Measurements from ENCODE around the gene FMN1. TPM values are rescaled to one million over a fixed set of nuclear protein-coding genes. Genes with fewer than 3 reads are reported as not detected.

FMN1 gene
- total and polyA plus RNA-seq, 2 of the 13 experiments (the other 11 are each of a cell fraction or from before 2014, with no cell fraction given) = 0.20 to 0.60 TPM

DNA sequence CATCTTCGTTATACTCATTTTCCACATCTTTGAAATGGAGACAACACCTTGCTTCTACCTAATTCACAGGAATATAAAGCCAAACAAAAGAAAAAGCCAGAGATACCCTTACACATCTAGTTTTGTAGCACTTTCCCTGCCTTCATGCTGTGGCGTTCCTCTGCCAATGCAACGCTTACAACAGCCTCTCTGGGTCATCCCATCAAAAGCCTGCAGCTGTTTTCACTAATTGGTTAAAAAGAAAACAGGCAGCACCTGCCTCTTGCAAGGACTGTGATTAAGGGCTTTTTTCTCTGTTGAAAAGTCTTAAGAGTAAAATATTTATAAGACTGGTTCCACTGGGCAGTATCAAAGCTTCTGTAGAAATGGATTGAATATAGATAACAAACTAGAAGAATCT, 120.3 kb downstream of the FMN1 start:
- H3K36me3 ChIP-seq (replicated peaks in 1 of 2; ENCODE audit: control insufficient read depth in 1 of 2, insufficient read depth in 2 of 2, low read length in 2 of 2) = no peaks in the 10 kb centered on the region
- no peaks in the 10 kb centered on the region for H4K20me1 ChIP-seq (ENCODE audit: insufficient read depth, low read length)
- no peak for DNase-seq (ENCODE audit: low spot score)
- no peak overlapping the region for H3K27ac ChIP-seq (ENCODE audit: extremely low read length, insufficient read depth, low read length)
- no peak overlapping the region for H3K9ac ChIP-seq (ENCODE audit: insufficient read depth, low read depth, low read length)
- intact Hi-C loops (cut with micrococcal nuclease; ENCODE audit: unreplicated experiment) (no loop called here), in situ Hi-C loops (cut with HindIII; ENCODE audit: extremely low pct_ligation_motif_present, low pct_unique_long_range_greater_than_20kb) (no loop called here)
- H3K79me2 ChIP-seq (ENCODE audit: insufficient read depth, low read length) = no peaks in the 10 kb centered on the region
- no peak for ATAC-seq
- POLR2A ChIA-PET = no interaction called here
- no peaks in the 10 kb centered on the region for H3K9me3 ChIP-seq (ENCODE audit: low read length)
- no peak overlapping the region for H3K4me2 ChIP-seq (ENCODE audit: low read depth, low read length)
- TF ChIP-seq GATAD2A (CRISPR knock-in tag; IDR thresholded peaks at IDR 0.05) = no peak
- no peak for TF ChIP-seq BHLHE40 (IDR thresholded peaks at IDR 0.05; ENCODE audit: low read length)
- no peak for TF ChIP-seq XRCC5 (optimal IDR thresholded peaks at IDR 0.05; ENCODE audit: low read length)
- TF ChIP-seq, protein P1, sequence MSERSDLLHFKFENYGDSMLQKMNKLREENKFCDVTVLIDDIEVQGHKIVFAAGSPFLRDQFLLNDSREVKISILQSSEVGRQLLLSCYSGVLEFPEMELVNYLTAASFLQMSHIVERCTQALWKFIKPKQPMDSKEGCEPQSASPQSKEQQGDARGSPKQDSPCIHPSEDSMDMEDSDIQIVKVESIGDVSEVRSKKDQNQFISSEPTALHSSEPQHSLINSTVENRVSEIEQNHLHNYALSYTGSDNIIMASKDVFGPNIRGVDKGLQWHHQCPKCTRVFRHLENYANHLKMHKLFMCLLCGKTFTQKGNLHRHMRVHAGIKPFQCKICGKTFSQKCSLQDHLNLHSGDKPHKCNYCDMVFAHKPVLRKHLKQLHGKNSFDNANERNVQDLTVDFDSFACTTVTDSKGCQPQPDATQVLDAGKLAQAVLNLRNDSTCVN (CRISPR knock-in tag; IDR thresholded peaks at IDR 0.05; ENCODE audit: borderline replicate concordance) = no peak
- no peak for TF ChIP-seq ZBTB3 (CRISPR knock-in tag; IDR thresholded peaks at IDR 0.05; ENCODE audit: borderline replicate concordance, low read depth)
- TF ChIP-seq ZNF737 (CRISPR knock-in tag; IDR thresholded peaks at IDR 0.05; ENCODE audit: borderline replicate concordance) = no peak
- no peak for TF ChIP-seq CCAR2 (optimal IDR thresholded peaks at IDR 0.05; ENCODE audit: low read depth, low read length)
- TF ChIP-seq, protein P2, sequence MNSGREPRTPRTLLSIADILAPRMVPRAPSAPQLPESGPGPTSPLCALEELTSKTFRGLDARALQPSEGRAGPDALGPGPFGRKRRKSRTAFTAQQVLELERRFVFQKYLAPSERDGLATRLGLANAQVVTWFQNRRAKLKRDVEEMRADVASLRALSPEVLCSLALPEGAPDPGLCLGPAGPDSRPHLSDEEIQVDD (CRISPR knock-in tag; IDR thresholded peaks at IDR 0.05; ENCODE audit: borderline replicate concordance) = no peak
- TF ChIP-seq ZNF550 (CRISPR knock-in tag; IDR thresholded peaks at IDR 0.05; ENCODE audit: borderline replicate concordance) = no peak
- no peak for TF ChIP-seq PCBP2 (optimal IDR thresholded peaks at IDR 0.05; ENCODE audit: low read depth, low read length, poor library complexity, severe bottlenecking)
- no peak for TF ChIP-seq RARA (CRISPR knock-in tag; IDR thresholded peaks at IDR 0.05)
- no peak for TF ChIP-seq IKZF1 (IDR thresholded peaks at IDR 0.05)
- no peak for TF ChIP-seq GTF3A (CRISPR knock-in tag; conservative IDR thresholded peaks at IDR 0.05)
- TF ChIP-seq, protein P3, sequence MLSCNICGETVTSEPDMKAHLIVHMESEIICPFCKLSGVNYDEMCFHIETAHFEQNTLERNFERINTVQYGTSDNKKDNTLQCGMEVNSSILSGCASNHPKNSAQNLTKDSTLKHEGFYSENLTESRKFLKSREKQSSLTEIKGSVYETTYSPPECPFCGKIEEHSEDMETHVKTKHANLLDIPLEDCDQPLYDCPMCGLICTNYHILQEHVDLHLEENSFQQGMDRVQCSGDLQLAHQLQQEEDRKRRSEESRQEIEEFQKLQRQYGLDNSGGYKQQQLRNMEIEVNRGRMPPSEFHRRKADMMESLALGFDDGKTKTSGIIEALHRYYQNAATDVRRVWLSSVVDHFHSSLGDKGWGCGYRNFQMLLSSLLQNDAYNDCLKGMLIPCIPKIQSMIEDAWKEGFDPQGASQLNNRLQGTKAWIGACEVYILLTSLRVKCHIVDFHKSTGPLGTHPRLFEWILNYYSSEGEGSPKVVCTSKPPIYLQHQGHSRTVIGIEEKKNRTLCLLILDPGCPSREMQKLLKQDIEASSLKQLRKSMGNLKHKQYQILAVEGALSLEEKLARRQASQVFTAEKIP (CRISPR knock-in tag; IDR thresholded peaks at IDR 0.05; ENCODE audit: borderline replicate concordance) = no peak
- H3K4me1 ChIP-seq (ENCODE audit: insufficient read depth, low read length) = peaks cover 11% of the 10 kb centered on the region; the same call in 1 of the 2 replicates
- no peak overlapping the region for H3K4me3 ChIP-seq (replicated peaks in 1 of 3; ENCODE audit: insufficient read depth in 1 of 3, low read depth in 2 of 3, low read length in 3 of 3)
- BruUV-seq (replicated peaks) = no TSS peak
- H3K27me3 ChIP-seq (ENCODE audit: control insufficient read depth in 1 of 2, insufficient read depth in 2 of 2, low read length in 2 of 2) = no peaks in the 10 kb centered on the region; a peak in 1 of 5 replicates
- 53% methylated on average over 3 of the region's 3 CpGs for WGBS (ENCODE audit: low lambda C conversion rate)
- FAIRE-seq = no peak
- H2AFZ ChIP-seq (ENCODE audit: low read length) = no peak overlapping the region
- CTCF ChIA-PET (ENCODE audit: low intra/inter-chr PET ratio, low total read pairs) = no interaction called here

Data from HepG2 (cell line).